ENCODE data around the gene SFI1.
"Not testable (repeated sequence)": the region's sequence is repeated elsewhere in the genome, so short reads cannot be mapped to it uniquely, and the experiment has no call there.

The SFI1 gene

DNA sequence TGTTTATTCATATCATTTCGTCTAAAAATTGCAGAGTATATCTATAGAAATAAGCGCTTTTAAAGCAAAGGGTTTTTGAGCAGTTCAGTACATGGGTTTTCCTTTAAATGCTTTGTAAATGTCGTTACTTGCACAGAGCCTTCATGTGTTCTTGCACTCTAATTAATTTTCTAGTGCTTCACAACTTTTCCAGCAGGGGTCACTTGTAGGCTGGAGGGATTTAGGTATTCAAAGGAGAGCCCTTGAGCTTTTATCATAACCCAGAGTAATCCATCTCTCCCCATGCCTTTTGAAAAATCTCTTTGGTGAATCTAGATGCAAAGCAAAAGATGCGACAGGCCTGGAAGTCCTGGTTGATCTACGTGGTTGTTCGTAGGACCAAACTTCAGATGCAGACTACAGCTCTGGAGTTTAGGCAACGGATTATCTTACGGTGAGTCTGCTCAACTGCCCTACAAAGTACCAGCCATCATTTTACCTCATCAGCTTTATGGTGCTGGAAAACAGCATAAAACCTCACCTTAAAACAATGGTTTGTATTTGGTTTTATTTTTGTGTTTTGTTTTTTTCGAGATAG is 60.4 kb downstream of the SFI1 start:
- DNase-seq = peak in 1 of 2 donors; percentile 47

DNA sequence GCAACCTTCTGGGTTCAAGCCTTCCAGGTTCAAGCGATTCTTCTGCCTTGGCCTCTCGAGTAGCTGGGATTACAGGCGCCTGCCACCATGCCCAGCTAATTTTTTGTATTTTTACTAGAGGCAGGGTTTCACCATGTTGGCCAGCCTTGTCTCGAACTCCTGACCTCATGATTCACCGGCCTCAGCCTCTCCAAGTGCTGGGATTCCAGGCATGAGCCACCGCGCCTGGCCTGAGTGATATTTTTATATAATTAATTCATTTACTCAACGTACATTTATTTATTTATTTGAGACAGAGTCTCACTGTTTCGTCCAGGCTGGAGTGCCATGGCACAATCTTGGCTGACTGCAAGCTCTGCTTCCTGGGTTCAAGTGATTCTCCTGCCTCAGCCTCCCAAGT is 62.2 kb downstream of the SFI1 start:
- not testable (repeated sequence) for DNase-seq

DNA sequence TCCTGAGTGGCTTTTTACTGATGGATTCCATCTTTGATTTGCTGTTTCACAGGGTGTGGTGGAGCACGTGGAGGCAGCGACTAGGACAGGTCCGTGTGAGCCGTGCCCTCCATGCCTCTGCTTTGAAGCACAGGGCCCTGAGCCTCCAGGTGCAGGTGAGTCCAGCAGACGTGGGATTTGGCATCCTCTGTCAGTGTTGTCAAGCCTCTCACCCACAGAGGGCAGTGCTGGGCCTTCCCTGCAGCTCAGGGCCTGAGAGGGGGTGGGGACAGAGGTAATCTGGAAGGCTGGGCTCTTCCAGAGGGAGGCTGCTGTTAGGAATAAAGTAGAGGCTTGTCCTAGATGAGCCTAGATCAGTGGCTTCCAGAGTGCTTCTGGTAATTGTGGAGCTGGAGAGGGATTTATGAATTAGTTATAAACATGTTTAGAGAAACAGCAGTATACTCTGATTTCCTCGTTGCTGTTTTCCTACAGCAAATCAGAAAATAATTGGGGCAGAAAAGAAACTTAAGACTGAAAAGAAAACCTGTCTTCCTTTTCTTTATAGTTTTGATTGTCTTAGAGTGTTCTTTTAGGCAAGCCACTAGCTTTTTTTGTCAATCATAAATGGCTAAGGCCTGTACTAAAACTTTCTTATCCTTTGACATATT is 65.0 kb downstream of the SFI1 start:
- DNase-seq = peak; percentile 36 to 38

DNA sequence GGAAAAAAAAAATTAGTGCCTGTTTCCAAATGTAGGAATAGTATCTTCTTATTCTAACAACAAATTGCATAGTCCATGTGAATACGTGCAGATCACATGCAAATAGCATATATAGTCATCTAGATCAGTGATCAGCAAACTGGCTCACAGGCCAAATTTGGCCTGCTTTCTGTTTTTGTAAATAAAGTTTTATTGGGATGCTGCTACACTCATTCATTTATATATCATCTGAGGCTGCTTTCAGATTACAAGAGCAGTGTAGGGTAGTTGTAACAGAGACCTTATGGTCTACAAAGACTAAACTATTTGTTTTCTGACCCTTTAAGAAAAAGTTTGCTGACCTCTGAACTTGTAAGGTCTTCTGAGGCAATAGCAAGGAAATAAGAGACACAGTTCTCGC is 65.6 kb downstream of the SFI1 start:
- no peak for DNase-seq

DNA sequence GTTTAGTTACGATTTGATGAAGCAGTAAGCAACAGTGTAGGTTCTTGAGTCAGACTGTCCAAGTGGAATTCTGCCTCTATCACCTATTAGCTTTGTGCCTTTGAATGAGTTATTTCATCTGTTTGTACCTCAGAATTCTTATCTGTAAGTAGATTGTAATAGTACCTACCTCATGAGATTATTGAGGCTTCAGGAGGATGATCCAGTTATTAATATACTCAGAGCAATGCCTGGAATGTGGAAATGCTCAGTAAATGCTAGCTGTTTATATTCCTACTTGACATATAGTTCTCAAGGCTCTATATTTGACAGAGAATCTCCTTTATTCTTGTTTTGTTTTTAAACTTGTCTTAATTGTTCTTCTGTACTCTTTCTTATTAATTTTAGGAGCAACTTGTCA is 70.1 kb downstream of the SFI1 start:
- DNase-seq = no peak

DNA sequence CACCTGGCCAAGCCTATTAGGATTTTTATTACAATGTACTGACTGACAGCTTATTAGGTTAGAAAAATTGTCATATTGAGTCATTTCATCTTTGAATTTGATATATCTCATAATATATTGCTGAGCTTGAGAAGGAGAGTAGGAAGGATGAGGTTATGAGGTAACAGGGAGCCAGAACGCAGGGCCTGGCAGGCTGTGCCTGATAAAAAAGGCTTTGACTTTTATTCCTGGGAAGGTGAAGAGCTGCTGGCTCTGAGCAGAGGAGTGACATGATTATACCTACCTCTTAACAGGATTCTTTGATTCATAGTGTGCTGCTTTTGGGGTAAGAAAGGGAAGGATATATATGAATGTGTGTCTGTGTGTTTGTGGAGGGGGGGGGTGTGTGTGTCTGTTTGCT is 70.9 kb downstream of the SFI1 start:
- DNase-seq = no peak

DNA sequence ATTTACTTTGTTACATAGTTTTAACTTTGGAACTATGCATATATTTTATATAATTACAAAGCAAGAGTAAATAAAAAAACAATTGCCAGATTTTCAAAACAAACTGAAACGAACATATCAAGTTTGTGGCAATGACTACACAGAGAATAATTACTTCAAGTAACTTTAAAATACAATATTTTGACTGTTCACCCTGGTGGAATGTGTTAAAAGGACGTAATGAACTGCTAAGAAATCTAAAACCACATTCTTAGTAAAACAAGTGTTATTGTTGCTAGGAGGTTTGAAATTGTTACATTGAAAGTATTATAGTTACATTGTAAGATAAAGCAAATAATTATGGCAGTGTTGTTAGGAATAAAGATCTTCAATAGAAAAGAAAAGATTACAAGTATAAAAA is 71.4 kb downstream of the SFI1 start:
- DNase-seq = no peak

DNA sequence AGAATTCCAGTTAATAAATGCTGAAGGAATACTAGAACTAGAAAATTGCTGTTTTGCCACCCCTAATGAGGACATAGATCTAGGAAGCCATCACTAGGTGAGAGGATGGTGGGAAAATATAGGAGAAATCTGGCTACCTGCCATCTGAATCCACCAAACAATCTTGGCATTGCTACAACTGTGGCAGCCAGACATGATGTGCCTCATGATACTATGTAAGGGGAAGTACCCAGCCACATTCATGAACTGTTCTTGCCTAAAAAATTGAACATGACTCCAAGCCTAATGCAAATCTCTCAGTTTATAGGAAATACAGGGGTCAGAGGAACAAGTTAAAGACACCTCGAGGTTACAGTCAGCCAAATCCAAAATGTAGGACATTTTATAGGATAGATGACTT is 72.8 kb downstream of the SFI1 start:
- no peak for DNase-seq

DNA sequence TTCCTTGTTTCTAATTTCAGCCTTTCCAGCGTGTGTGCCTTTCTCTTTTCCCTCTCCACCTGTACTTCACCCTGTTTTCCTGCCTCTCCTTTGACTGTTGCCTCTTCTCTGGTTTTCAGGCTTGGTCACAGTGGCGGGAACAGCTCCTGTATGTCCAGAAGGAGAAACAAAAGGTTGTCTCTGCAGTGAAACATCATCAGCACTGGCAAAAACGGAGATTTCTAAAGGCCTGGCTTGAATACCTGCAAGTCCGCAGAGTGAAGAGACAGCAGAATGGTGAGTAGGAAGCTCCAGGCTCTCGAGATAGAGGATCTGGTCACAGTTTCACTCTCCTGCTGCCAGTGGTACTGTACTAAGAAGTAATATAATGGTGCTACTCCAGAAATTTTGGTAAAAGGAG is 76.6 kb downstream of the SFI1 start:
- DNase-seq = no peak

DNA sequence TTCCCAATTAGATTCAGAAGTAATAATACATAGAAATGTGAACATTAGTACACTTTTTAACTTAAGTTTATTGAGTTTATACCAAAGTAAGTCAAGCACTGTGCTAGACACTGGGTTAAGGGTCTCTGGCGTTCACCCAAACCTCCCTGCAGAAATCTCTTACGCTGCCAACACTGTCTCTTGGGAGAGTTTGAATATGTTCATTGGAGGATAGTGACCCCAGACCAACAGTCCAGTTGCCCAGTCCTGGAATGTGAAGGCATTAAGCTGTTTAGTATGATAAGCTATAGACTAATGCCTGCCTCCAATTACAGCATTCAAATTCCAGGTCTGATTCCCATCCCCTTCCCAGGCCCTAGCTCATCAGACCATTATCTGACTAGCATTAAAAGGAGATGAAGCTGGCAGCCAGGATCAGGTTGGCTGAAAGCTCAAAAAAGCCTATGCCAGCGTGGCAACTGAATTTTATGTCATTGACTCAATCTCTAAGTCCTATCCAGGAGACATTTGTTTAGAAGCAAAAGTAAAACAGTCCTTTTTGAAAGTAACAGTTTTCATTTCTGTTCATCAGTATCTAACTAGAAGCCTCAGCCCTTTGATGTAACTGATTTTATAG is 77.8 kb downstream of the SFI1 start:
- DNase-seq = no peak

DNA sequence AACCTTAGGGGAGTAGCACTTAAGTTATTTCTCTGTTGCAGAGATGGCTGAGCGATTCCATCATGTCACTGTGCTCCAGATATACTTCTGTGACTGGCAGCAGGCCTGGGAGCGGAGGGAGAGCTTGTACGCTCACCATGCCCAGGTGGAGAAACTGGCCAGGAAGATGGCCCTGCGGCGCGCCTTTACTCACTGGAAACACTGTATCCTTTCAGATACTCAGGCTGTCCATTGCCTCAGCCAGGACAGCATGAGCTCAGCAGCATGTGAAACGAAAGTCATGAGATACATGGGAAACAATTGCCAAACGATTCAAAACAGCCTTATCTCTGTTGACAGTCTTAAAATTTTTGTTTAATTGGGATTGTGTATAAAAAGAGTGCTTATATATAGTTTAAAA is 78.9 kb downstream of the SFI1 start:
- DNase-seq = no peak

DNA sequence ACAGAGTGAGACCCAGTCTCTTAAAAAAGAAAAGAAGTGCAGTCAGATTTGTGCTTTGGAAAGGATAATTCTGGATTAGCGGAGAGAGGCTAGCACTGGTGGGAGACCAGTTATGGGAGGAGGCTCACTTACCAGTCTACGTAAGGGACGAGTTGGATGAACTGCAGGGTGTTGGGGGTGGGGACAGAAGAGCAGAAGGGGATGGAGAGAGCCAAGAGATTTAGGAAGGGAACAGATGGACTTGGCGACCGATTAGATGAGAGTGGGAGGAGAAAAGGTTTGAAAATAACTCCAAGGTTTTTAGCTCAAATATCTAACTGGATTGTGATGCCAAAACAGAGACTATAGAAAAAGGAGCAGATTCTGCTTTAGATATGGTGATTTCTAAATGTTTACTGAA is 81.4 kb downstream of the SFI1 start:
- no peak for DNase-seq

DNA sequence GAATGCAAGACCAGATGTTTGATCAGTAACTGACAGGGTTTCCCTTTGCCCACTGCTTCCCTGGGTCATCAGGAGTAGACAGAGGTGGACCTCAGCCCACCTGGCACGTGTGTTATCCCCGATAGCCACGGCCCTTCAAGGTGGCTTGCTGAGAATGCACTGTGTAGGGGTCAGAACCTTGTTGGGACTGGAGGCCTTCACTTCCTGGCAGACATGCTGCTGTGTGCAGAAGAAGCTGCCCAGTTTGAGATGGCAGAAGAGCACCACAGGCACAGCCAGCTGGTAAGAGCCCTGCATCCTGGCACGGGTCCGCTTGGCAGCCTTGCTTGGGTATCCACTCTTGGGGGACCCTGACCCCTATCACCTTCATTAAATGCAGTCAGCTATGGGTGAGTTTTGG is 81.8 kb downstream of the SFI1 start:
- no peak for DNase-seq

DNA sequence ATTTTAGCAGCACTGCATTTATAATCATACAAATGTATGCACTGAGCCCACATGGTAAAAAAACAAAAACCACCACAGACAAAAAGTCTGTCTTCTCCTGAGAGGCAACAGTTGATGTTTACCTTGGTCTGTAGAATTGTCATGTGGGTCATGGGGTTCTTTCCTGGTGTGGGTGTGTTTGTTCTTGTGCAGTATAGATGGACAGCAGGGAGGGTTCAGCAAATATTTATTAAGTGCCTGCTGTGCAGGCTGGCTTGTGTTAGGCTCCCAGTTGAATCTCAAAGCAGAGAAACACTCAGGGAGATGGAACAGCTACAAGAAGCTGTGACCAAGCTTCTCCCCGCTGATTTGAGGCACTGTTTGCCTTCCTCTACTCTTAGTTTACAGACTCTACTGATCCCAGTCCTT is 83.5 kb downstream of the SFI1 start:
- no peak for DNase-seq

DNA sequence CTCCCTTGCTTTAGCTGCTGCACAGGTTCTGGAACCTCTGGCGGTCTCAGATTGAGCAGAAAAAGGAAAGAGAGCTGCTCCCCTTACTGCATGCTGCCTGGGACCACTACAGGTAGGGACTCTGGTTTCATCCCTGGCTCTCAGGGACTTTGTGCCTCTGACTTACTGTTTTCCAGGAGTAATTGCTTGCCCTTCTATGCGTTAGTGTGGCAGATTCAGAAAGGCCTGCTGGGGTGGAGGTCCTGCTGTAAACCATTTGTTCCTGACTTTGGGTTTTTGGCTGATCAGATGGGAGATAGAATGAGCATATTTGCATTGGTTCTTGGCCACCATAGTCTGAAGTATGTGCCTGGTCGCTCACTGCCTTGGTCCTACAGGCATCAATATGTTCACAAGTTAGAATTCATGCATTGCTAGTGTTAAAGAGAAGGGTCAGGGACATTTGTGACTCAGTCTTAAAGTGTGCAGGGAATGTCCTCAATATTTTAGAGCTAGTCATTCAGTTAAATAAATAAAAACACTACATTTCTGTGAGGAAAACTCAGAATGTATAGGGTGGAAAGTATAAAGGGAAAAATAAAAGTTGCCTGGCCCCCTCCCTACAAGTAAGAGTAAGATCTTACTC is 87.6 kb downstream of the SFI1 start:
- DNase-seq = no peak

DNA sequence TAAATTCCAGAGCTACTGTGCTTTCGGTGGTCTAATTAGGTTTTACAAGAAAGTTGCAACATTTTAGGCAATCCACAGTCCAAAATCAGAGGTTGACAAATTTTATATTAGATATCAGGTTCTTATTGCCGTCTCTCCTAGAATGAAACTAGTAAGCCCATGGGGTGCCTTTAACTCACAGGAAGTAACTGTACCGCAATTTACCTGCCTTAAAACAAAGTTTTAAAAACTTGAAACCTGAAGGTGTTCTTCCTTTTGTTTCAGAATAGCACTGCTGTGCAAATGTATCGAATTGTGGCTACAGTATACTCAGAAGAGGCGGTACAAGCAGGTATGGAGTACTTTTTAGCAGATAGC is 88.4 kb downstream of the SFI1 start:
- peak in 1 of 2 donors; percentile 30 for DNase-seq

DNA sequence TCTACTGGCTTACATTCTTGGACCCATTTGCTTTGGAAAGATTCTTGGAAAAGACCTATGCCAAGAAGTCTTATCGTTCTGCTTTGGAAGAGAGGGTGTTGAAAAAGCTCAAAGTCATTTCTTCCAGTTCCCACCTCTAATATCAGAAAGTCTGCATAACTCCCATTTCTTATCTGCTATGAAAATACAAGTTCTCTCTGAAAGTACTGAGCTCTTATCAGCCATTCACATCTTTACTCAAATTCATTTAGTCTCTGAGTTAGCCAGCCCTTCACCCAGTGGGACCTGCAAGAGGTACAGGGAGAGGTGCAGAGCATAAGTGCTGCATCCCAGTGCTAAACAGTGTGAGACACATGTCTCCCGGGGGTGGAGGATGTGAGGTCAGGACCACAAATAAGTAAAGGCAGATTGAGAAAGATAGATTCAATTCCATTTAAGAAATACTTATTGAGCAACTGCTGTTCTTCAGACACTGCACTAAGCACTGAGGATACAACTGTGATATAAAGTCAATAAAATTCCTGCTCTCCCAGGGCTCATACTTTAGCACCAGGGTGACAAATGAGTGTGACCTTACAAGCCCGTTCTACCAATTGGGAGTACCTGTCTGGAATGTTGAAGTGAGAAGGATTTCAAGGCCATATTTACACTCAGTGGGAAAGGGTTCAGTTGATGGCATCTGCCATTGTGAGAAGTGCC is 89.0 kb downstream of the SFI1 start:
- peak in 1 of 2 donors; percentile 8 for DNase-seq

DNA sequence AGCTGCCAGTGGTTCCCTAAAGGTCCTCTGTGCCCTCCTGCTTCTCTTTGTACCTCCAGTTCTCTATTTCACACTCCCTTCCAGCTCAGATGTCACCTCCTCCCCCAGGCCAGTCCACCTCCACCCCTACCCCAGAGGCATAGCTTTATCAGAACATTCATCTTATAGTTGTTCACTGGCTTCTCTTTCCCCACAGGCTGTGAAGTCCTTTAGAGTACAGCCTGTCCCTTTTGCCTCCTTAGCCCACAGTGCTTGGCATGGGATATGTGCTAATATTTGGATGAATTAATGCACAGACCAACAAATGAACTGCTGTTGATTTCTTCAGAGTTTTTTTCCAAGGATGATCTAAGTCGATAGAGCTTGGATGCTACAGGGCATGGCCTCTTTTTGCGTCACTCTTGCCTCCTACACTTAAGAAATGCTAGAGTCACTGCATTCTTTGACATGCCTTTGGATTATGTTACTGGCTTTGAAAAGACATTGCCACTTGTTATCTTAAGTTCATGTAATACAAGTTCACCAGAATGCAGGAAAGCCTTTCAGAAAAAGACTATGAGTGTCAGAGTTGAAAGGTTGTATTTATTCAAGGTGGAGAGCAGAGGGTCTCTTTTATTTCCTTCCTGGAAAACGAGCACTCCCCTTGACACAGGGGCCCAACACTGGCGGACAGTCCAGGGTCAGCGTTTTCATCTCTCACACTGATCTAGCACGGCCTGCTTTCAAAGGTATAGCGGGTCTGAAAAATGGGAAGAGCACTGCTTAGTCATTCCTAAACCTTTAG is 90.0 kb downstream of the SFI1 start:
- no peak for DNase-seq

DNA sequence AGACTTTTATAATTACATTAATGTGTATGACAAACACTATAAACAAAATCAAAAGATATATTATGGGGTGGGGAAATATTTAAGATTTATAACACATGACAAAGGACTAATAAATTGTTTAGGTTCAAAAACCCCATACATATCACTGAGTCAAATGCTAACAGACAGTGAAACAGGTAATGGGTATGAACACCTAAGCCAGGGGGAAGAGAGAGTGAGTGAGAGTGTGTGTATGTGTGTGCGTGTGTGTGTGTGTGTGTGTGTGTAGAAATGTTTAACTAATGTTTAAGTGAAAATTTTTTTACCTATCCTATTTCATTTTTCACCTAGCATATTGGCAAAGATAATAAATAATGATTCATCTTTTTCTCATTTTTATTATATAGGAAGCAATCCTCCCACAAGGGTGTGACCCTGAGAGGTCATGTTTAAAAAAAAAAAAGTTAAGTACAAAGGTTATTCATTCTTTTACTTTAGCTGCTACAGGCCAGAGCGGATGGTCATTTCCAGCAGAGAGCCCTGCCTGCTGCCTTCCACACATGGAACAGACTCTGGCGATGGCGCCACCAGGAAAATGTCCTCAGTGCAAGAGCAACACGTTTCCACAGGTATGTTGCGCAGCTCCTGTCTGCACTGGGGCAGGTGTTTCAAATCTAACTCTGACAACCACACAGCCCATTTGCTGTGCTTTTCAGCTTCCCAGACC is 92.8 kb downstream of the SFI1 start:
- DNase-seq = no peak

DNA sequence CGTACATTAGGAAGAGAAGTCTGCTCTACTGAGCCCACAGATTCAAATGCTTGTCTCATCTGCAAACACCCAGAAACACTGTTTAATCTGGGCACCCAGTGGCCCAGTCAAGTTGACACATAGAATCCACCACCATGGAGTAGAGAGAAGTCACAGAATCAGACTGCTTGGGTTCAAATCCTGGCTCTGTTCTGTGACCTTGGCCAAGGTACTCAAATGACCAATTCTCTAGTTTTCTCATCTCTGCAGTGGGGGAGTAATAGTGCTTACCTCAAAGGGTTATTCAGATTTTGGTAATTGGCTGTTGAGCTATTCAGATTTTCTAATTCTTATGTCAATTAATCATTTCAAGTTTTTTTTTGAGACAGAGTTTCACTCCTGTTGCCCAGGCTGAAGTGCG is 93.8 kb downstream of the SFI1 start:
- DNase-seq = not testable (repeated sequence)

DNA sequence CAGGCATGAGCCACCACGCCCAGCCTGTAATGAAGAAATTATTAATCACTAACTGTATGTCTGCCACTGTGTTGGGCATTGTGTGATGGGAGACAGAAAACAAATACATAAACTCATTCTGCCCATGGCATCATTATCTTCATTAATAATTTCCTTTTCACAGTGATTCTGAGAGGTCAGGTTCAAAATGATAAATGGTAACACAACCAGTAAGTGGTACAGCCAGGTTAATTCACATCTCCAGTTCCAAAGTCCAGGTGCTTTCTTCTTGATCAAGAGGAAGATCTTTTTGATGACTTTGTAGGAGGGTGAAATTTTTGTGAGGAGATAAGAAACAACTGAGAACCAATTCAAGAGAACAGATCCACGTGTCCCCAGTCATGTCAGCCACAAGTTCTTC is 98.9 kb downstream of the SFI1 start:
- no peak for DNase-seq

DNA sequence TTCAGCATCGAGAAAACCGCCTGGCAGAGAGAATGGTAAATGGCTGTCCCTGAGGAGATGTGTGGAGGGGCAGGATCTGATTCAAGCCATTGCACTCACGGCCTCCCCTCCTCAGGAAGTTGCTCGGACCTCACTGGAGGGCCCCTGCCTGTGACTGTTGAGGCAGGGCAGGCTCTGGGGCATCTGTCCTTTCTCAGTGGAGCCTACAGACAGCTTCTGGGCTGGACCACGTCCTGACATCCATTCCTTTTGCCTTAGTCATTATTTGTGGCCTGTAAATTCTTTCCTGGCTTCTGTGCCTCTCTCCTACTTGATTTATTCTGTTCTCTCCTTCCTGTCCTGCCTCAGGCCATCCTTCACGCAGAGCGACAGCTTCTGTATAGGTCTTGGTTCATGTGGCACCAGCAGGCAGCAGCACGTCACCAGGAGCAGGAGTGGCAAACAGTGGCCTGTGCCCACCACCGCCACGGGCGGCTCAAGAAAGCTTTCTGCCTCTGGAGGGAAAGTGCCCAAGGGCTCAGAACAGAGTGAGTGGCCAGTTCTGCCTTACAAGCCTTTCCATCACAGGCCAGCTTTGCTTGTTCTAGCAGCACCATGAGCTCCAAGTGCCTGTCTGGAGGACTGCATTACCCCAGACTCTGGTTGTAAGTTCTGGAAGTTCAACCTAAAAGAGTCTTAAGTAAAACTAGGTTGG is 106.1 kb downstream of the SFI1 start:
- no peak for DNase-seq

All from CD4-positive, alpha-beta T cell treated with Interleukin-4 for 1 hour (primary cell).